Measurements from ENCODE around the gene TMEM266.

Gene TMEM266

DNA sequence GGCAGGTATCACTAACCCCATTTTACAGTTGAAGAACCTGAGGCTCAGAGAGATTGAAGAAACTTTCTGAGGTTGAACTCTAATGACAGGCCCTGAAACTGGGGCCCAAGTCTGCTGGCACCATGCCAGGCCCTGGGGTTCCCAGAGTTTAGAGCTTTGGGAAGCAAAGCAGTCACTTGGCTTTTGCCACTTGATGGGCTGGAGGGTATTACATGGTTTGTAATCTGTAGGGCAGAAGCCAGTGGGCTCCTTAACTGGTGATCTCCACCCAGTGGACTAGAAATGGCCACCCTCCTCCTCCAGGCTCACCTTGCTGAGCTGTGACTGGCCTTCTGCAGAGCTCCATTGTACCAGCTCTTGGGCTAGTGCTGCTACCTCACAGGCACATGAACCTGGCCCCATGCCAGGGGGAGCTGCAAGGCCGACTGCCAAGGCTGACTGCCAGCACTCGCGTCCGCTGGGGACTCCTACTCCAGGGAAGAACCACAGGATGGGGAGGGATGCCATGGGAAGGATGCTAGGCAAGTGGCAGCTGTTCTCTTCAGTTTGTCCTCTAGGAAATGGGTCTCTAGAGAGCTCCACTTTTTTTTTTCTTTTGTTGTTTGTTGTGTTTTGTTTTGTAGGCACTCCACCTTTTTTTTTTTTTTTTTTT lies 146.7 kb downstream of the TMEM266 start:
- peak; percentile 25 to 72 for DNase-seq

DNA sequence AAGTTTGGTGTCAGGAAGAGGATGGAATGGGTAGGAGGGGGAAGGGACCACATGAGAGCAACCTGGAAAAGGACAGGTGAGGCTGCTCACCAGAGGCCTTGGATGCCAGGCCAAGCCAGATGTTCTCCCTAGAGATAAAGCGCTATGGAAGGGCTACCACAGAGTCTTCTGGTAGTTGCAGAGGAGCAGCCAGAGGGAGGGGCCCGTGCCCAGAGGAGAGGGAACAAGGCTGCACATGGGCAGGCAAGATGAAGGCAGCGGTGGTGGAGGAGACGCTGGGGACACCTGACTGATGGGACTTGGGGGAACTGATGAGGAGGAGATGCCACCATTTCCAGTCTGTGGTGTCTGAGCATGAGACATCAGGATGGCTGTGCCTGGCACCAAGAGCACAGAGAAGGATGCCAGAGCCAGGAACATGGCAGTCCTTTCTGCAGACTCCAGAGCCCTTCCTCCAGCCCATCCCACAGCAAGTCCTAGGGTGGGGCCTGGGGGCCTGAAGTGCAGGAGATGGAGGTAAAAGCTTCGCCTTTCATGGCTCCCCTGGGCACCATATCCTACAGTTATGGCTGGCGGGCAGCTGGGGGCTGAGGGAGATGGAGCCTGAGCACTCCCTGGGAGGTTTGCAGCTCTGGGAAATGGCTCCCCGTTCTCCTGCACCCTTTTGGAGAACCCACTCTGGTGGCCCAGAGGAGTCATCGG lies 148.4 kb downstream of the TMEM266 start:
- no peak for DNase-seq

DNA sequence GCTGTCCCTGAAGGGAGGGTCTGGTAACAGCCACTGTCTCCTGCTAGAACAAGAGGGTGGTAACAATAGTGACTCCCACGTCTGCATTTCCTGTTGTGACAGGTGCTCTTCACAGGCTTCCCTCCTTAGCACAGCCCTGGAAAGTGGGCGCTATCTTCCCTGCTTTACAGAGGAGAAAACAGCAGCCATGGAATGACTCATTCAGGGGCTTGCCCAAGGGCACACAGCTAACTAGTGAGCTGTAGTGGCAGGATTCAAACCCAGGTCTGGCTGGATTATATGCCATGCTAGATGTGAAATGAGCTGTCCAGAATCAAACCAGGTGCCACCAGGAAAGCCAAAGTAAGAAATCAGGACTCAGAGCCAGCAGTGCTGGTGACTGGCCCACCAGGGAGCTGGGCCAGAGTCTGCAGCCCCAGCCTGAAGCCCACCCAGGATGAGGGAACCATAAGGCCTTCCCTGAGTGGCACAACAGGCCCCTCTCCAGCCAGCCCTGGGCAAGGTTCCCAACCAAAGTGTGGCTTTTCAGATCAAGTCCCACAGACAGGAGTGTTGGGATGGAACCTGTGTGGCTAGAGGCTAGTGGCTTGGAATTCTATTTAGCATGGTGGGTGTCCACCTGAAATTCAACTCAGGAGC lies 149.1 kb downstream of the TMEM266 start:
- no peak for DNase-seq

DNA sequence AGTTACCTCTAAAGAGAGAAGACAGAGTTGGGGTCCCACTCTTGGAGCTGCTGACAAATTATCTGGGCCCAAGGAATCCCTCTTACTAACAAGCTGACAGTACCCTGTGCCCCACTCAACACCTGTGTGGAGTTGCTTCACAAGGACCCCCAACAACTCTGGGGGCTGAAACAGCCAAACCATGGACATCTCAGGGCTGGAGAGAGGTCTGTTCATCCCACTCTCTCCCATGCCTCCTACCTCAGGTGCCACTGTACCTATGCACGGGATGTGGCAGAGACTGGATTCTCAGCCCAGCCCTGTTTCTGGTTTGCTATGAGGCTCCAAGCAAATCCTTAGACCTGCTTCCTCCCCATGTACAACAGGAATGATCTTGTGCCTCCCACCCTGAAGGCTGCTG lies 149.7 kb downstream of the TMEM266 start:
- DNase-seq: no peak

DNA sequence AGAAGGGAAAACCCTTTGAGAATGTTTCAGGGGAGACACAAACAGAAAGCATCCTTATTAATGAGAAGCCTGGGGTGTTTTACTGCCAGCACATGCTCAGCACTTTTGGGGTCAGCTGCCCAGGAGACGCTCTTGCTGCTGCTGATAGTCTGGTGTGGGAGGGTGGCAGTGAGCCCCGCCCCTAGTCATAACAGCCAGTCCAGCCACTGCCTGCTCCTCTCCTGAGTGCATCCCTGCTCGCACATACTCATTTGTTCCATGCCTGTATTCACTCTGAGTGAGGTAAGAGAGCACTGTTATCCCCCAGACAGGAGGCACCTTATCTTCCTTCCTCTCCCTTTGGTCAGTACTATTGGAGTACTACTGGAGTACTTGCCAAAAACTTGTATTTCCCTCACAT lies 150.2 kb downstream of the TMEM266 start:
- DNase-seq: no peak

DNA sequence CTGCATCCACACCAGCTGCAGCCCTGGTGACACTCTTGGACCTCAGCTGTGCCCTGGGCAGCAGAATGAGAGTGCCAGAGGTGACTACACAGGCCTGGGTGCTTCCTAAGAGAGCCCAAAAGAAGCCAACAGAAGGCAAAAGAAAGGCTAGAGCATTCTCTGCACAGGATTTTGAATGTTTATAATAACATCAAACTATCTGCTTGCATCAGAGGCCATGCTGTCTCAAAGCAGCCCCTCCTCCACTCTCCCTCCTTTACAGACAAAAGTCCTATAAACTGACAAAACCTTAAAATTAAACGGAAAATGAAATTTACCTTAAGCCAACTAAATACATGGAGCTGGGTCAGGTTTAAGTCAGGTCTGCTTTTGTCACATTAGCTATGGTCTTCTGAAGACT lies 155.8 kb downstream of the TMEM266 start:
- no peak for DNase-seq

DNA sequence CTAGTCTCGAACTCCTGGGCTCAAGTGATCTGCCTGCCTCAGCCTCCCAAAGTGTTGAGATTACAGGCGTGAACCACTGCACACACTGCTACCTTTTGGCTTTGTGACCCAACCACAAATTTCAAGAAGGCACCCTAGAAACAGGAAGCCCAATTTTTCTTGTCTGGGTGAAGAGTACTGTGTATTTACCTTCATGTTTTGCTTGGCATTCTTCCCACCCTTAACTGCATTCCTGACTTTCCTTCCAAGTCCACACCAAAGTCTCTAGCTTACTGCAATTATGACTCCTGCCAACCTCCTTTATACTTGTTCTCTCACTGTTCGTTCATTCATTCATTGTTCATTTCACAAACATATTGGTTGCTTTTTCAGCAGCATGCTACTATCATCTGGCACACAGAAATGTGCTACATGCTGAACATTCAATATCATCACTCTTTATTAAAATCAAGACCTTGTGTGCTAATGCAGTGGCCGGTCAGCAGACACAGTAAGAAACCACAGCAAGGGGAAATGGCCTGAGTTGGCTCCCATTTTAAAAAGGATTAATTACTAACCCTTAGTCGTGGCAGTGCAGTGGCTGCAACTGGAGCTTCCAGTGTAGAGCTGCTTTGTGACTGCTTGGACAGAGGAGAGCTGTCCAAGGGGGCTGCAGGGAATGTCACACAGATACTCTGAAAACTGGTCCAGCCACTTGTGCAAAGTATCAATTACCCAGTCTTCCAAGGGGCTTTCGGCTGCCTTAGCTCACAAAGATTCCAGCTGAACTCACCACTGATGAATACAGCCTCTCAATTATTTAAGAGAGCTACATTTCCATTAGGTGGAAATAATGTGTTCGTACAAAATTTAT lies 157.5 kb downstream of the TMEM266 start:
- no peak for DNase-seq

DNA sequence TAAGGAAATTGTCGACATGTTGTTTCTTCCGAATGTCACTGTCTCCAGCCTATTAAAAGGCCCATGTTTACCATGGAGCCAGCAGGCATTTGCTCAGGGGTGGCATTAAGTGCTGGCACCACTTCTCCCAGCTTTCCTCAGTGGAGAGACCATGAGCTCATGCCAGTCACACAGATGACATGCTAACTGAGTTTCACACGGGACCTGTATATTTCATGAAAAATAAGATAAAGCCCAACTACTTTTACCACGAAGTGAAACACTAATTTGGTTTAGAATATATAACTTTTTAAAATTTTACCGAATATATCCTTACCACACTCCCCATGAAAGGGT lies 158.1 kb downstream of the TMEM266 start:
- no peak for DNase-seq

DNA sequence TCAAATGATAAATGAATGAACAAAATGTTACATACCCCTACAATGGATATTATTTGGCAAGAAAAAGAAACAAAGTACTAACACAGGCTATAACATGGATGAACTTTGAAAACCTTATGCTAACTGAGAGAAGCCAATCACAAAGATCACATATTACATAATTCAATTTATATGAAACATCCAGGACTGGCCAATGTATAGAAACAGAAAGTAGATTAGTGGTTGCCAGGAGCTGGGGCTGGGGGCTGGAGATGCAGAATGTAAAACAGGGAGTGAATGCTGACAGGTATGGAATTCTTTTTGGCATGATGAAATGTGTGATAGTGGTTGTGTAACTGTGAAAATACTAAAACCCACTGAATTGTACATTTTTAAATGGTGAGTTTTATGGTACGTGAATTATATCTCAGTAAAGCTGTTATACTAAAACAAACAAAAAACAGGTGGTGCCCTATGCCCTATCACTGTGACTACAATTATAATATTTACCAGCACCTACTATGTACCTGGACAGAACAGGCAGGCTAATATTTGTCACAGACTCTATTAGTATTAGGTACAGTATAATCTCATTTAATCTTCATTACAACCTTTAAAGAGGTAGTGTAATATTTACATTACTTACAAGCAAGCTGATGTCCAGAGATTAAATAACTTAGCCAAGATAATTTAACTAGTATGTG lies 161.4 kb downstream of the TMEM266 start:
- DNase-seq: no peak

DNA sequence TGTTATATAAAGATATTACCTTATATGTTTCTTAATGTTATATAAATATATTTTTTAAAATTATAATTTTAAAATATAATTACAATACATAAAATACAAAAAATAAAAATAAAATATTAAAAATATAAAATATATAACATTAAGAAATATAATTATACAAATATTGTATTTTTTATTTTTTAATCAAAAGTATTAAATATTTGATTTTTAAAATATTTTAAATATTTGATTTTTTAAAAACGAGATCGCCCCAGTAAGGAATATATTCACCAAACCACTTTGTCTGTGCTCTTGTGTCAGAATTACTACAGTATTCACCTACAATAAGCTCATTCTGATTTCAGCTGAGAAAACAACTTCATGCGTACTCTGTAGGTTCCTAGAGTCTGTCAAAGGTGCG lies 162.4 kb downstream of the TMEM266 start:
- DNase-seq: no peak

DNA sequence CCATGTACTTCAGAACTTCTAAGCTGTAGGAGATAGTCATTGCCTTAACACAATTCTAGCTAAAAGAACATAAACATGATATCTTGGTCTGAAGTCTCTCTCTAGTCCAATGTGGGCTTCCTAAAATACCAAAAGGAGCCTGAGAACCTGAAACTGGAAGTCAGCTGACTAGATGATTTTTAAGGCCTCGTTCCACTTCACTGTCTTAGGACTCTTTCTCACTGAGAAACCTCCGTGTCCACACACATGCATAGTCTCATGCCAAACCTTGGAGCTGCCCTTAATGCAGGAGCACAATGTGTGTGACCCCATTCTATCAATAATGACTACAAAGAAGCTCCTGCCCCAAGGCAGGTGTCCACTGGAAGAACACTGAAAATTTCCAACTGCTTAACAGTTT lies 163.7 kb downstream of the TMEM266 start:
- DNase-seq: no peak

DNA sequence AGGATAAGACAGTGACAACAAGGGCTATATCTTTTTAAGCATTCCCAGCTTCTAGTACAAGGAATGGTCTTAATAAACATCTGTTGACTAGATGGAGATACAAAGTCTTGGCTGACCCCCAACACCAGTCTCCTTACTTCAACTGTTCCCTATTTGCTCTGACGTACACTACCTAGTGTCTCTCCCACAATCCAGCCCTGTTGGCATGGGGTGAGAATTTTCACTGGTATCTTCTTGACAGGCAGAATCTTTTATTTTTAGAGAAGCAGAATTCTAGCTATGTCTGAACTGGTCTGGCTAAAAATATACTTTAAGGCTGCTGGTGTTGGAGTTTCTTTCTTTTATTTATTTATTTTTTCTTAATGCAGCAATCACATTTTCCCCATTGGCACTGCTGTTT lies 169.5 kb downstream of the TMEM266 start:
- DNase-seq: no peak

DNA sequence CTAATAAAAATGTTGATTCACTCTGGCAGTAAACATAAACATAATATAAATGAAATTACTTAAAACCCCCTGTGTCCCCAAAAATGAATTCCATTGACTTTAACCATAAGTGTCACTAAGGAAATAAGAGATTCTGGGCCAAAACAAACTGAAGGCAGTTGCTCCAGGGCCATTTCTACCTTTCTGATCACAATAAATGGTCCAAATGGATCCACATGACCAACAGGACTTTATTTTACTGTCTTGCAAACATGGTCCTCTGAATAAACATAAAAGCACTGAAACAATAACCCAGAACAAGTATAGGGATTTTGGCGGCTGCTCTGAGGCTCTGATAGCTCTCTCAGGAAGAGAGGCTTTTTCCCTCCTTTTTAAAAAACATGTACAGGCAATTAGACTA lies 174.1 kb downstream of the TMEM266 start:
- no peak for DNase-seq

DNA sequence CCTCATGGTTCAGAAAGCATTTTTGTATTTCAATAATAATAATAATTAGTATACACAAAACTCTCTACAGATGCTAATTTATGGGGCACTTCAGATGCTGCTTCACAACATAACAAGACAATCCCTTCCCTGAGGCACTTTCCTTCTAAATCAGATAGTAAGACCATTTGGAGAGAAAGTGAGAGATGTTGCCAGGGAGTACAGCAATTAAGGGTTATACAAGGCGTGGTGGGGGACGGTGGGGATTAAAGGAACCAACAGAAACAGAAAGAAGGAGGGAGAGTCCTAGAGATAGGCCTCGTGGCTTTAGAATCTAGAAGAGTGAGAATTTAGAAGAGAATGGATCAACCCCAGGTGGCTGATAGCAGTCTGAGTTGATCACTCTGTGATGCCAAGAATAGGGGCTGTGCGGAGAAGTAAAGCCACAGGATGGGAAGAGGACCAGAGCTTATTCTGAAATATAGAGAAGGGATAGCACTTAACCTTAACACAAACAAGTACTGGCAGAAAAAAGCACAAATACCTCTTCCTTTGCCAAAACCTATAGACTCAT lies 174.6 kb downstream of the TMEM266 start:
- peak; percentile 30 to 41 for DNase-seq

DNA sequence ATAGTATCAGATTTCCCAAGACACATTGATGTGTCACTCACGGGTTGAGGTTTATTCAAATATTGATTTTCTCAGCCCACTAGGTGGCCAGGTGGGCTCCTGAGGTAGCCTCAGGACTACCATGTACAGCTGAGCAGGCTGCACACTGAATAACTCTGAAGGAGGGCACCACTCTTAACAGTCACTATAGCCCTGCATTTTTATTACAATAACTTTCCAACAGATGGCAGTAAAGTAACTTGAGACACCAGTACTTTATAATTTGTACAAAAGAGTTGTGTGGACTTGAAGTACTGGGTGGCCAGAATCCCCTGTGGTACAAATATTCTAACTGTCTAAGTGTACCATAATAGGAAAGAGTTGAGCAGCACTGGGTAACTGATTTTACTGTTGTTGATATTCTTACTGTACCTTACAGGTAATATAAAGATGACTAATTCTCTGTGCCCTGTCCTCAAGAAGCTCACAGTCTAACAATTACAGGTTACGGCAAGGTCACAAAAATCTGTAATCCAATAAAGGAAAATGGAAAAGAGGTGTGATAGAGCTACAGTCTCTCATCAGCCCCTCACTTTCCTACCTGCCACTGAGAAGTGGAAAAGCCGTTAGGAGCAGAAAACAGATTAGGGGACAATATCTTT lies 175.5 kb downstream of the TMEM266 start:
- DNase-seq: peak; percentile 65 to 90

DNA sequence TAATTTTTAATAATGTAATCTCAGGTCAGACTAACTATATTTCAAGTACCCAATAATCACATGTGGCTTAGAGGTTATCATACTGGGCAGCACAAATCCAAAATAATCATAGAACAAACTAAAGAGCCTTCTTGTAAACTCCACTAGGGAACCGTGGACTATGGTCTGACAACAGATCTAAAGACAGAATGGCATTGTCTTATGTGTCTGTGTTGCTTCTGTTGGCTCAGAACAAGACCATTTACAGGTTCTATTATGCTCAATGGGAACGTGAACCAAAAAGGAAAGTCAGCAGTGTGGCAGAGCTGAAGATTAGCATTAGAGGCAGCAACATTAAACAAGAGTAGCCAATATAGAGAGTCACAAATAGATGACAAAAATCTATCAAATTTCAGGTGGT lies 176.6 kb downstream of the TMEM266 start:
- DNase-seq: no peak

DNA sequence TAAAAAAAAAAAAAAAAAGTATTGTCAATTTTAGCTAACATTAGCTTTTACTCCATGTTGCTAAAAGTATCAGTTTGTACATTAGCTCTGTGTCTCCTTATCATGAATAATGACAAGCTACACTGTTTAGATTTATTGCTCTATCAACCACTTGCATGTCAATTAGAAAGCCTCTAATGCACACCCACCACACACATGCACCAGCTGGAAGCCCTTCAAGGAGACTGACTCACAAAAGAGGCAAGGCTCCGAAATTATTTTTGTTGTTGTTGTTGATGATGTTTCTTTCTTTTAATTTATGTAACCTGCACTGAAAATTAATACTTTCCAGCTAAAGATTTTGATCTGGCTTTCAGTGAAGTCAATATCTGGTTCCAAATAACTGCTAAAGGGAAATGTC lies 180.0 kb downstream of the TMEM266 start:
- DNase-seq: peak in 1 of 2 experiments; percentile 42

DNA sequence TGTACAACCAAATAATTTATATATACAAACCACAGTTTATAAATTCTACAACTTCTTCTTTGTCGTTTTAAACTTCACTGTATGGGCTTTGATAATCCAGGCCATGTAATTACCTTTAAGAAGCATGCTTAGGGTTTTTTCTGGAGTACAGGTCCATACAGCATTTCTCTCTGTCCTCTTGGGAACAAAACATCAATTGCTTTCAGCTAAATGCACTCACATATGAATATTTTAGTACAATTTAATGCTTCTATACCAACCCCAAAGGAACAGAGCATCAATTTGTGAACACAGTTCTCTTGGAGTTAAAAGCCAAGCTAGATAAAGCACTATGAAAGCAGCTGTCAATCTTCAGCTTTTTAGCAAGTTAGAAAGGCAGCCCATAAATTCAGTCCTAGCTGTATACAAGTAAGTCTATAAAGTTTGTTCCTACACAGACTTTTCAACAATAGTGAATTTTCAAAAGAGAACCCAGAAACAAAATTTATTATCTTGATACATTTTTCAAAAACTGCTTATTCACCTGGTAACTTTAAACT lies 185.4 kb downstream of the TMEM266 start:
- no peak for DNase-seq

DNA sequence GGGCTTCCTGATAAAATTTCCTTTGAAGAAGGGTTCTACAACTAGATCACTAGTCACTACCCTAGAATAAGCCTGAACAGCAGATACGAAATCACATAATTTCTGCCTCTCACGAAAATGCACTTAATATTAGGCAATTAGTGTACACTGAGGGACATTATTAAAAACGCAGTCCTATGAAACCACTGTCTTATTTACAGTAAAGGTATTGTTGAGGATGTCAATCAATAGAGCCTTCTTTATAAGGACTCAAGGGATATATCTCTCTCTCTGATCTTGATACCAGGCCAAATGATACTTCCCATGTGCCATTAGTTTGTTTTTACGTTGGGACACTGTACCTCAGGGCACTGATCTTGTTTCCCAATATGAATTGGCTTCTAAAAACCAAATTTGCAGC lies 191.9 kb downstream of the TMEM266 start:
- DNase-seq: no peak

DNA sequence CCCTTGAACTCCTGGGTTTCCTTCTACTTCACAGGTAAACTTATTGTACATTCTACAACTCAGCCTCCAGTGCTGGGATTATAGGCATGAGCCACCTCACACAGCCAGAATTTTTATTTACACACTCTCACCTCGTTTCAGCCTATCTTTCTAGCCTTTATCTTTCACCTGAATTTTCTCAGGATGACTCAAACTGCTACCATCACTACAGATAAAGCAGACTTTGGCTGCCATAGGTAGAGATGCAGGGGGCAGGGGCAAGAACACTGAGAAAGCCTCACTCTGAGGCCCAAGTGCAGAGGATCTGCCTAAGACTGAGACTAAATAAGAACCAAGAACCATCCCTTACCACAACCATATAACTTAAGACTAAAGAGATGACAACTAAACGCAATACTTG lies 192.5 kb downstream of the TMEM266 start:
- no peak for DNase-seq

DNA sequence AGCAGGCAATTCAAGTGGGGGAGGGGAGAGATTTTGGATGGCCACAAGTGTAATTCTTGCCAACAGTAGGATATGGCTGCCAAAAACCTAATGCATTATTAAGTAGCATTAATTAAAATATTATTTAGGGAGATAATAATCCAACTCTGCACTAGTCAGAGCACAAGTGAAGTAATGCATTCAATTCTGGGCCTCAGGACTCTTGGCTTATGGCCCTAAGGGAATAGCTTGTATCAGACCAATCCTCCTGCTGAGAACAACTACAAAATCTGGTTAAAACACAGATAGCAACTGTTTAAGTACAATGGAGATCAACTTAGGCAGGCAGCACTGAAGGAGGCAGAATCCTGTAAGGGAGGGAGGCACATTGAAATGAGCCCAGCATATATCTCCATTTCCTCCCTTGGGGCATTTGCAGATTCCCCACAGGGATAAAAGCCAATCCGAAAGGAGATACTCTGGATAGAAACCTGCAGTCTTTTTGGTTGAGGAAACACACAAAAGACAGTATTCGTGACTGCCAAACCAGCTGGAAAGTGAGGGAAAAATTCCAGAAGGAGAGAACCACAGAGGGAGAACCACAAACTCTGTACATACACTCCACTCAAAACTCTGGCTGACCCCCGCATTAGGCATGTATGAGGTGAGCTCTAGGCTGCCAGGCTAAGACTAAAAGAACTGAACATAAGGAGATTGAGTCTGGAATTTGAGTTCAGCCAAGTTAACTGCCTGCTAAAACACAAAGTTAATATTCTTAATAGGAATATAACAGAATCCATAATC lies 194.1 kb downstream of the TMEM266 start:
- peak in 1 of 2 experiments; percentile 27 for DNase-seq
